Measurements from ENCODE around the gene PRRC2C. TPM values are rescaled to one million over a fixed set of nuclear protein-coding genes. Genes with fewer than 3 reads are reported as not detected.

PRRC2C gene
- total and polyA plus RNA-seq, 2 of the 13 experiments (the other 11 are each of a cell fraction or from before 2014, with no cell fraction given): 46.2 to 57.0 TPM

GRCh38 chr1:171627020-171627419 lies 141.7 kb downstream of the PRRC2C start:
- Histone ChIP-seq H3K4me2 (ENCODE audit: low read depth, low read length) (no peak overlapping the region), H3K27ac (ENCODE audit: extremely low read length, insufficient read depth, low read length) (no peak overlapping the region), H3K4me1 (ENCODE audit: insufficient read depth, low read length) (peaks cover 15% of the 10 kb centered on the region), H3K9me3 (ENCODE audit: low read length) (no peaks in the 10 kb centered on the region), H3K36me3 (replicated peaks in 1 of 2; ENCODE audit: control insufficient read depth in 1 of 2, insufficient read depth in 2 of 2, low read length in 2 of 2) (no peaks in the 10 kb centered on the region), H3K79me2 (ENCODE audit: insufficient read depth, low read length) (no peaks in the 10 kb centered on the region), H4K20me1 (ENCODE audit: insufficient read depth, low read length) (no peaks in the 10 kb centered on the region), H3K4me3 (replicated peaks in 1 of 3; ENCODE audit: insufficient read depth in 1 of 3, low read depth in 2 of 3, low read length in 3 of 3) (no peak overlapping the region), H3K9ac (ENCODE audit: insufficient read depth, low read depth, low read length) (no peak overlapping the region), H3K27me3 (ENCODE audit: control insufficient read depth in 1 of 2, insufficient read depth in 2 of 2, low read length in 2 of 2) (no peaks in the 10 kb centered on the region; a peak in 1 of 5 replicates), H2AFZ (ENCODE audit: low read length) (no peak overlapping the region)
- ATAC-seq (no peak), DNase-seq (ENCODE audit: low spot score) (no peak), FAIRE-seq (no peak)
- BruUV-seq (replicated peaks): no TSS peak
- in situ Hi-C loops (cut with HindIII; ENCODE audit: extremely low pct_ligation_motif_present, low pct_unique_long_range_greater_than_20kb): no loop called here
- ChIA-PET CTCF (ENCODE audit: low intra/inter-chr PET ratio, low total read pairs) (no interaction called here), POLR2A (no interaction called here)
- intact Hi-C loops (cut with micrococcal nuclease; ENCODE audit: unreplicated experiment): no loop called here
- WGBS (ENCODE audit: low lambda C conversion rate): 10% methylated on average over 5 of the region's 5 CpGs
- no peak for TF ChIP-seq ZNF761 (CRISPR knock-in tag; conservative IDR thresholded peaks at IDR 0.05)
- no peak for TF ChIP-seq ZNF574 (CRISPR knock-in tag; IDR thresholded peaks at IDR 0.05)
- TF ChIP-seq E2F5 (CRISPR knock-in tag; conservative IDR thresholded peaks at IDR 0.05): no peak
- TF ChIP-seq ZNF749 (CRISPR knock-in tag; IDR thresholded peaks at IDR 0.05; ENCODE audit: borderline replicate concordance): no peak
- TF ChIP-seq ATF3 (CRISPR knock-in tag; IDR thresholded peaks at IDR 0.05): no peak
- no peak for TF ChIP-seq KIAA2018 (CRISPR knock-in tag; IDR thresholded peaks at IDR 0.05; ENCODE audit: borderline replicate concordance)
- no peak for TF ChIP-seq HOXA5 (CRISPR knock-in tag; IDR thresholded peaks at IDR 0.05)
- no peak for TF ChIP-seq ATF7-NPFF (CRISPR knock-in tag; IDR thresholded peaks at IDR 0.05; ENCODE audit: low read depth)
- TF ChIP-seq ZBTB20 (CRISPR knock-in tag; IDR thresholded peaks at IDR 0.05; ENCODE audit: borderline replicate concordance, low read depth): no peak
- no peak for TF ChIP-seq XBP1 (CRISPR knock-in tag; IDR thresholded peaks at IDR 0.05)
- TF ChIP-seq DDIT3 (CRISPR knock-in tag; IDR thresholded peaks at IDR 0.05): no peak
- TF ChIP-seq MTF2 (CRISPR knock-in tag; IDR thresholded peaks at IDR 0.05; ENCODE audit: borderline replicate concordance): no peak
- no peak for TF ChIP-seq ZSCAN22 (CRISPR knock-in tag; IDR thresholded peaks at IDR 0.05)

Measured in HepG2 (cell line).